ENCODE results near the gene ADAM15. TPM values are rescaled to one million over a fixed set of nuclear protein-coding genes. Genes with fewer than 3 reads are reported as not detected.

Gene ADAM15
- total RNA-seq, 1 experiment from 2014 or later: 30.6 TPM

GRCh38 chr1:155110826-155111225, 59.7 kb downstream of the ADAM15 start:
- Histone ChIP-seq H3K79me1 (ENCODE audit: insufficient read depth, low read depth, low read length, poor library complexity, severe bottlenecking) (no peaks in the 10 kb centered on the region), H3K18ac (ENCODE audit: insufficient read length, low read depth, low read length) (no peak overlapping the region), H4K5ac (ENCODE audit: insufficient read length, low read depth, low read length) (no peak overlapping the region), H3K79me2 (ENCODE audit: insufficient read depth, low read length) (no peaks in the 10 kb centered on the region), H3T11ph (ENCODE audit: low read length) (no peak overlapping the region), H2AFZ (ENCODE audit: low read length) (no peak overlapping the region), H2BK12ac (ENCODE audit: insufficient read length, low read depth, low read length) (no peak overlapping the region), H3K23ac (ENCODE audit: insufficient read length, low read depth, low read length) (no peak overlapping the region), H3K27ac (ENCODE audit: insufficient read length, low read depth, low read length) (no peak overlapping the region), H2BK5ac (ENCODE audit: insufficient read length, low read length) (no peak overlapping the region), H3K4me1 (ENCODE audit: insufficient read depth, low read length) (no peaks in the 10 kb centered on the region), H3K9ac (ENCODE audit: extremely low read depth, insufficient read length, low read length) (no peak overlapping the region), H2BK120ac (ENCODE audit: low read depth, low read length, poor library complexity, severe bottlenecking) (no peak overlapping the region), H4K91ac (ENCODE audit: insufficient read length, low read depth, low read length) (no peak overlapping the region), H3K4me2 (ENCODE audit: insufficient read depth, insufficient read length, low read length) (no peak overlapping the region), H2AK5ac (ENCODE audit: insufficient read length, low read length) (no peak overlapping the region), H3K23me2 (ENCODE audit: insufficient read length, low read depth, low read length, poor library complexity, severe bottlenecking) (no peaks in the 10 kb centered on the region), H3K14ac (ENCODE audit: insufficient read depth, low read length) (no peak overlapping the region), H4K8ac (replicated peaks; ENCODE audit: insufficient read length, low read depth, low read length) (no peak overlapping the region), H4K20me1 (ENCODE audit: control insufficient read depth, insufficient read depth, insufficient read length) (no peaks in the 10 kb centered on the region), H3K27me3 (ENCODE audit: insufficient read depth, low read length) (no peaks in the 10 kb centered on the region), H3K9me3 (ENCODE audit: control insufficient read depth, low read depth, low read length) (no peaks in the 10 kb centered on the region), H2BK15ac (ENCODE audit: low read depth, low read length) (no peak overlapping the region), H3K4ac (ENCODE audit: low read depth, low read length) (no peak overlapping the region), H2BK20ac (ENCODE audit: low read depth, low read length, poor library complexity, severe bottlenecking) (no peak overlapping the region), H3K56ac (ENCODE audit: insufficient read length, low read depth, low read length) (no peak overlapping the region)
- peak overlapping the region in 1 of 3 experiments; percentile 20; a peak in 2 of 7 replicates for H3K27ac Mint-ChIP-seq
- TF ChIP-seq CTCF (conservative IDR thresholded peaks at IDR 0.05): no peak
- no peaks in the 10 kb centered on the region for H3K36me3 Mint-ChIP-seq (ENCODE audit: insufficient read depth in 1 of 3, low read depth in 3 of 3)
- peaks cover 30% of the 10 kb centered on the region for H3K27me3 Mint-ChIP-seq (ENCODE audit: low read depth)
- H3K4me3 Mint-ChIP-seq: no peak overlapping the region
- H3K9me3 Mint-ChIP-seq: no peaks in the 10 kb centered on the region
- WGBS (ENCODE audit: extremely low coverage, insufficient read length, low lambda C conversion rate): no CpG with 5 or more reads among the region's 8 CpGs
- no peak for DNase-seq
- H3K4me1 Mint-ChIP-seq: peaks cover 2 to 4% of the 10 kb centered on the region in 2 experiments; a peak in 1 of 4 replicates

Other genes with a start within 250 kb of the ADAM15 start
- gene KCNN3, start 181.0 kb upstream of the ADAM15 start, total RNA-seq (2021): 0.83 TPM in 2 replicates
- 26.3 and 30.2 TPM in 2 replicates for gene PMVK, start 114.6 kb upstream of the ADAM15 start, total RNA-seq (2021)
- gene PBXIP1, start 95.2 kb upstream of the ADAM15 start, total RNA-seq (2021): 21.6 and 22.5 TPM in 2 replicates
- gene PYGO2, start 89.5 kb upstream of the ADAM15 start, total RNA-seq (2021): 38.7 and 39.5 TPM in 2 replicates
- gene SHC1, start 80.6 kb upstream of the ADAM15 start, total RNA-seq (2021): 168 and 173 TPM in 2 replicates
- 279 and 283 TPM in 2 replicates for gene CKS1B, start 76.6 kb upstream of the ADAM15 start, total RNA-seq (2021)
- 97.0 and 102 TPM in 2 replicates for gene FLAD1, start 68.0 kb upstream of the ADAM15 start, total RNA-seq (2021)
- gene LENEP, start 57.7 kb upstream of the ADAM15 start, total RNA-seq (2021): 1.4 and 2.8 TPM in 2 replicates
- 33.5 and 38.3 TPM in 2 replicates for gene ZBTB7B, start 48.5 kb upstream of the ADAM15 start, total RNA-seq (2021)
- 0.35 and 0.44 TPM in 2 replicates for gene DCST2, start 17.5 kb upstream of the ADAM15 start, total RNA-seq (2021)
- gene DCST1, start 17.5 kb upstream of the ADAM15 start, total RNA-seq (2021): not detected in 2 replicates
- gene EFNA4, start 12.4 kb downstream of the ADAM15 start, total RNA-seq (2021): 11.7 and 11.8 TPM in 2 replicates
- gene EFNA3, start 27.5 kb downstream of the ADAM15 start, total RNA-seq (2021): 3.9 and 4.6 TPM in 2 replicates
- 1.4 and 1.9 TPM in 2 replicates for gene EFNA1, start 76.6 kb downstream of the ADAM15 start, total RNA-seq (2021)
- gene SLC50A1, start 84.5 kb downstream of the ADAM15 start, total RNA-seq (2021): 24.9 and 26.0 TPM in 2 replicates
- gene DPM3, start 89.2 kb downstream of the ADAM15 start, total RNA-seq (2021): 47.4 and 48.5 TPM in 2 replicates
- 149 and 152 TPM in 2 replicates for gene KRTCAP2, start 122.0 kb downstream of the ADAM15 start, total RNA-seq (2021)
- gene TRIM46, start 122.5 kb downstream of the ADAM15 start, total RNA-seq (2021): 16.5 and 18.4 TPM in 2 replicates
- 5.0 and 5.9 TPM in 2 replicates for gene THBS3, start 156.6 kb downstream of the ADAM15 start, total RNA-seq (2021)
- gene MTX1, start 157.4 kb downstream of the ADAM15 start, total RNA-seq (2021): 43.6 and 45.0 TPM in 2 replicates
- 40.8 and 41.0 TPM in 2 replicates for gene ENTREP3, start 204.2 kb downstream of the ADAM15 start, total RNA-seq (2021)
- 52.5 and 54.0 TPM in 2 replicates for gene SCAMP3, start 211.0 kb downstream of the ADAM15 start, total RNA-seq (2021)
- gene CLK2, start 222.2 kb downstream of the ADAM15 start, total RNA-seq (2021): 77.5 and 81.5 TPM in 2 replicates
- 4.7 and 5.4 TPM in 2 replicates for gene HCN3, start 226.1 kb downstream of the ADAM15 start, total RNA-seq (2021)